Measurements from ENCODE around the gene FJX1.
"Not testable (repeated sequence)": the region's sequence is repeated elsewhere in the genome, so short reads cannot be mapped to it uniquely, and the experiment has no call there.

Gene FJX1

GRCh38 chr11:35661534-35661933 is 43.3 kb downstream of the FJX1 start:
- no peak for DNase-seq (ENCODE audit: low read depth in 2 of 2)

GRCh38 chr11:35662061-35662648 is 43.9 kb downstream of the FJX1 start:
- no peak for TF ChIP-seq CTCF (IDR thresholded peaks at IDR 0.05; ENCODE audit: low read depth, low read length)
- H3K4me3 ChIP-seq (replicated peaks in 1 of 2; ENCODE audit: low read depth in 2 of 2, low read length in 2 of 2) = peak overlapping the region; percentile 57 to 73
- DNase-seq (ENCODE audit: low read depth in 2 of 2) = no peak

More at GRCh38 chr11:35661534-35661933, 43.3 kb downstream of the FJX1 start:
- TF ChIP-seq CTCF (IDR thresholded peaks at IDR 0.05; ENCODE audit: low read depth, low read length) = no peak
- peak overlapping the region in 1 of 2 donors; percentile 73 for H3K4me3 ChIP-seq (replicated peaks in 1 of 2; ENCODE audit: low read depth in 2 of 2, low read length in 2 of 2)

GRCh38 chr11:35662649-35663407 is 44.6 kb downstream of the FJX1 start, which contains the start of gene TRIM44:
Gene TRIM44, plus strand, starts transcription at chr11:35662775. Its CDS starts 337 bp downstream, at chr11:35663112.
- H3K4me3 ChIP-seq (replicated peaks in 1 of 2; ENCODE audit: low read depth in 2 of 2, low read length in 2 of 2) = peak within 1 kb of the TSS; percentile 57 to 73
- DNase-seq (ENCODE audit: low read depth in 2 of 2) = peak; percentile 81 to 89
- TF ChIP-seq CTCF (IDR thresholded peaks at IDR 0.05; ENCODE audit: low read depth, low read length) = no peak

GRCh38 chr11:35663408-35663702 is 45.1 kb downstream of the FJX1 start:
- H3K4me3 ChIP-seq (replicated peaks in 1 of 2; ENCODE audit: low read depth in 2 of 2, low read length in 2 of 2) = peak overlapping the region; percentile 57 to 73
- no peak for DNase-seq (ENCODE audit: low read depth in 2 of 2)
- no peak for TF ChIP-seq CTCF (IDR thresholded peaks at IDR 0.05; ENCODE audit: low read depth, low read length)

- no peak overlapping the region for H3K4me3 ChIP-seq (replicated peaks in 1 of 2; ENCODE audit: low read depth in 2 of 2, low read length in 2 of 2)
- TF ChIP-seq CTCF (IDR thresholded peaks at IDR 0.05; ENCODE audit: low read depth, low read length) = no peak
- peak in 1 of 2 donors; percentile 48 for DNase-seq (ENCODE audit: low read depth in 2 of 2)
These were observed 46.7 kb downstream of the FJX1 start for GRCh38 chr11:35664977-35665441.

- no peak for TF ChIP-seq CTCF (IDR thresholded peaks at IDR 0.05; ENCODE audit: low read depth, low read length)
- DNase-seq (ENCODE audit: low read depth in 2 of 2) = no peak
- no peak overlapping the region for H3K4me3 ChIP-seq (replicated peaks in 1 of 2; ENCODE audit: low read depth in 2 of 2, low read length in 2 of 2)
These were observed 49.0 kb downstream of the FJX1 start for GRCh38 chr11:35667257-35667656.

GRCh38 chr11:35668350-35668749 is 50.1 kb downstream of the FJX1 start:
- not testable (repeated sequence) for H3K4me3 ChIP-seq (replicated peaks in 1 of 2; ENCODE audit: low read depth in 2 of 2, low read length in 2 of 2); DNase-seq (ENCODE audit: low read depth in 2 of 2)
